Measurements from ENCODE around the gene ATG12.

- TF ChIP-seq CTCF (IDR thresholded peaks at IDR 0.05), result no peak
- no peak for TF ChIP-seq POLR2A (IDR thresholded peaks at IDR 0.05)
Observed at GRCh38 chr5:115859378-115859777, 18.0 kb upstream of the ATG12 start.
